Neural cell (in vitro differentiated cells): ENCODE results near the gene LRRC3. TPM values are rescaled to one million over a fixed set of nuclear protein-coding genes. Genes with fewer than 3 reads are reported as not detected.

Source experiments
- H2AFZ ChIP-seq: fragments of 200-600, 300-800 bp; sonication (generic), shearing (Covaris generic); 2 replicates; pipeline ENCODE4 v1.6.0; 2014; ENCODE audit warnings: low read depth, mild to moderate bottlenecking, antibody characterized with exemption, low read length, moderate library complexity
- H3F3A ChIP-seq: fragments of 200-600 bp; shearing (Covaris generic); 2 replicates; pipeline ENCODE4 v1.6.1; 2016; ENCODE audit warnings: mild to moderate bottlenecking, moderate library complexity, mixed read lengths, antibody characterized with exemption, low read length; ENCODE audit not compliant: insufficient read depth, poor library complexity, severe bottlenecking
- H3K27ac ChIP-seq: fragments of 200-600, 300-800 bp; sonication (generic), shearing (Covaris generic); 2 replicates; pipeline ENCODE4 v1.5.1; 2014; ENCODE audit warnings: mild to moderate bottlenecking, low read length, moderate library complexity
- H3K27me3 ChIP-seq: fragments of 300-800, 200-600 bp; sonication (generic), shearing (Covaris generic); 2 replicates; pipeline ENCODE4 v1.6.0; 2014; ENCODE audit warnings: mild to moderate bottlenecking, low read depth, low read length, moderate library complexity; ENCODE audit not compliant: insufficient read depth
- H3K36me3 ChIP-seq: fragments of 300-800, 200-600 bp; sonication (generic), shearing (Covaris generic); 2 replicates; pipeline ENCODE4 v1.5.1; 2014; ENCODE audit warnings: mild to moderate bottlenecking, antibody characterized with exemption, low read length, moderate library complexity; ENCODE audit not compliant: insufficient read depth
- H3K4me2 ChIP-seq: fragments of 300-800, 200-600 bp; sonication (generic), shearing (Covaris generic); 2 replicates; pipeline ENCODE4 v1.6.0; 2014; ENCODE audit warnings: mild to moderate bottlenecking, low read length
- H3K4me3 ChIP-seq: fragments of 300-800, 200-600 bp; sonication (generic), shearing (Covaris generic); 2 replicates; pipeline ENCODE4 v1.5.1; 2014; ENCODE audit warnings: mild to moderate bottlenecking, low read length, moderate library complexity
- H3K79me2 ChIP-seq: fragments of 200-600 bp; shearing (Covaris generic); replicated peaks from 2 replicates; pipeline ENCODE4 v1.6.0; 2014; ENCODE audit warnings: mild to moderate bottlenecking, low read length, moderate library complexity; ENCODE audit not compliant: insufficient read depth
- H3K9ac ChIP-seq: fragments of 300-800, 200-600 bp; sonication (generic), shearing (Covaris generic); 2 replicates; pipeline ENCODE4 v1.6.1; 2016; ENCODE audit warnings: mild to moderate bottlenecking, low read length, mixed read lengths
- H3K9me2 ChIP-seq: fragments of 200-600 bp; shearing (Covaris generic); 2 replicates; pipeline ENCODE4 v1.6.1; 2016; ENCODE audit warnings: mild to moderate bottlenecking, low read length, mixed read lengths; ENCODE audit not compliant: insufficient read depth
- H3K9me3 ChIP-seq: fragments of 200-600, 300-800 bp; sonication (generic), shearing (Covaris generic); 2 replicates; pipeline ENCODE4 v1.6.1; 2016; ENCODE audit warnings: mild to moderate bottlenecking, mixed run types, low read length, moderate library complexity, mixed read lengths
- H4K20me1 ChIP-seq: fragments of 200-600 bp; shearing (Covaris generic); 2 replicates; pipeline ENCODE4 v1.6.1; 2016; ENCODE audit warnings: mild to moderate bottlenecking, mixed run types; ENCODE audit not compliant: insufficient read depth
- CTCF ChIP-seq: fragments of 450-650 bp; IDR thresholded peaks from 2 replicates; pipeline ENCODE4 v1.5.1; 2014; ENCODE audit warnings: antibody characterized with exemption, mild to moderate bottlenecking, moderate library complexity; ENCODE audit not compliant: poor library complexity, severe bottlenecking
- EP300 ChIP-seq: fragments of 450-650 bp; conservative IDR thresholded peaks from 2 replicates; pipeline ENCODE4 v1.6.1; 2014; ENCODE audit warnings: antibody characterized with exemption, mild to moderate bottlenecking, moderate library complexity; ENCODE audit not compliant: poor library complexity, severe bottlenecking
- EZH2 ChIP-seq: fragments of 200-600, 300-800 bp; shearing (Covaris generic), sonication (generic); IDR thresholded peaks from 2 replicates; pipeline ENCODE4 v1.6.1; 2014; ENCODE audit warnings: antibody characterized with exemption, low read length, borderline replicate concordance, mild to moderate bottlenecking; ENCODE audit not compliant: insufficient read depth, poor library complexity, severe bottlenecking
- MXI1 ChIP-seq: fragments of 450-650 bp; conservative IDR thresholded peaks from 2 replicates; pipeline ENCODE4 v1.6.1; 2014; ENCODE audit warnings: antibody characterized with exemption, mild to moderate bottlenecking; ENCODE audit not compliant: poor library complexity, severe bottlenecking
- POLR2AphosphoS5 ChIP-seq: IDR thresholded peaks from 2 replicates; pipeline ENCODE4 v1.6.1; 2012
- RAD21 ChIP-seq: fragments of 450-650 bp; conservative IDR thresholded peaks from 2 replicates; pipeline ENCODE4 v1.6.1; 2014; ENCODE audit warnings: antibody characterized with exemption, mild to moderate bottlenecking, moderate library complexity
- REST ChIP-seq: IDR thresholded peaks from 2 replicates; pipeline ENCODE4 v1.6.1; 2012; ENCODE audit warnings: borderline replicate concordance
- SMC3 ChIP-seq: fragments of 450-650 bp; conservative IDR thresholded peaks from 2 replicates; pipeline ENCODE4 v1.6.1; 2014; ENCODE audit warnings: antibody characterized with exemption, mild to moderate bottlenecking, moderate library complexity; ENCODE audit not compliant: poor library complexity
- TAF1 ChIP-seq: IDR thresholded peaks from 2 replicates; pipeline ENCODE4 v1.6.1; 2012; ENCODE audit warnings: low read depth
- polyA plus RNA-seq: library from polyadenylated mRNA; depleted of rRNA; stranded (reverse); fragments of >200 nt; gene quantifications from 2 replicates; pipeline ENCODE4 v1.2.3, GENCODE V29; 2014

LRRC3 gene
- polyA plus RNA-seq, 1 donor from 2014 or later: 3.8 TPM

GRCh38 chr21:44406953-44407352 lies 48.4 kb upstream of the LRRC3 start:
- no peaks in the 10 kb centered on the region for H3K9me2 ChIP-seq
- H3F3A ChIP-seq: no peaks in the 10 kb centered on the region

GRCh38 chr21:44407493-44407892 lies 47.8 kb upstream of the LRRC3 start:
- Histone ChIP-seq H3K9me3 (no peaks in the 10 kb centered on the region), H3K27ac (no peak overlapping the region), H3K9ac (no peak overlapping the region), H3K4me2 (no peak overlapping the region), H3K9me2 (no peaks in the 10 kb centered on the region), H3K4me3 (no peak overlapping the region), H4K20me1 (no peaks in the 10 kb centered on the region), H3K79me2 (no peaks in the 10 kb centered on the region), H3K36me3 (no peaks in the 10 kb centered on the region), H3K27me3 (no peaks in the 10 kb centered on the region), H3F3A (no peaks in the 10 kb centered on the region), H2AFZ (no peak overlapping the region)
- TF ChIP-seq EP300 (no peak), REST (no peak), POLR2AphosphoS5 (no peak), MXI1 (no peak), EZH2 (no peak), CTCF (no peak), TAF1 (no peak), SMC3 (no peak), RAD21 (no peak)

More at GRCh38 chr21:44406953-44407352, 48.4 kb upstream of the LRRC3 start:
- no peak overlapping the region for H3K27ac ChIP-seq
- H3K27me3 ChIP-seq: no peaks in the 10 kb centered on the region
- no peaks in the 10 kb centered on the region for H4K20me1 ChIP-seq
- H3K4me3 ChIP-seq: no peak overlapping the region
- TF ChIP-seq CTCF: no peak
- TF ChIP-seq RAD21: no peak
- TF ChIP-seq EZH2: no peak
- TF ChIP-seq TAF1: no peak
- no peak for TF ChIP-seq POLR2AphosphoS5
- no peak overlapping the region for H3K4me2 ChIP-seq
- no peak overlapping the region for H3K9ac ChIP-seq
- H3K9me3 ChIP-seq: no peaks in the 10 kb centered on the region
- H3K36me3 ChIP-seq: no peaks in the 10 kb centered on the region
- no peaks in the 10 kb centered on the region for H3K79me2 ChIP-seq
- H2AFZ ChIP-seq: no peak overlapping the region
